Measurements from ENCODE around the gene UBE2G2. TPM values are rescaled to one million over a fixed set of nuclear protein-coding genes. Genes with fewer than 3 reads are reported as not detected.

UBE2G2 gene
- polyA plus RNA-seq, 1 experiment: 93.2 TPM

DNA sequence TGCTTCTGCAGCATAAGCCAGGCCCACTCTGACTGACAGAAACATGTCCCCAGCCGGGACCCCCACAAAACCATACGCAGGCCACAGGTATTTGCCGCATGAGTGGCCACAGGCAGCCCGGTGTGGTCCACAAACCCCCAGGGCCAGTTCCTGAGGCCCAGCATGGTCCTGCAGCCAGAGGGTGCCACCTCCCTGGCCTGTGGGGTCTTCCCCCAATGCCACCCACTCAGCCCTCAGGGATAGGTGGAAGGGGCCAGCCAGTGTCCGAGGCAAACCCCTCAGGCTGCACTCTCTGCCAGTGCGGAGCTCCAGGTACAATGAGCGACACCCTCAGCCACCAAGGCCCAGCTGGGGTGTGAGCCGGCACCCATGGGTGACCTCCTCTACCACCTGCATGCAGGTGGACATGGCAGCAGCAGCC lies 43.5 kb downstream of the UBE2G2 start:
- Histone ChIP-seq H3K4me3 (ENCODE audit: low read depth, low read length) (no peak overlapping the region), H3K36me3 (ENCODE audit: control insufficient read depth, insufficient read depth, low read length) (no peaks in the 10 kb centered on the region), H3K27me3 (ENCODE audit: control insufficient read depth, insufficient read depth, low read length) (peaks cover 1% of the 10 kb centered on the region)
- POLR2A ChIA-PET: no interaction called here
- no peak for DNase-seq (ENCODE audit: low read depth)
- CTCF ChIA-PET: no interaction called here
- TF ChIP-seq CTCF (IDR thresholded peaks at IDR 0.05; ENCODE audit: insufficient read depth, low read depth, low read length): no peak

DNA sequence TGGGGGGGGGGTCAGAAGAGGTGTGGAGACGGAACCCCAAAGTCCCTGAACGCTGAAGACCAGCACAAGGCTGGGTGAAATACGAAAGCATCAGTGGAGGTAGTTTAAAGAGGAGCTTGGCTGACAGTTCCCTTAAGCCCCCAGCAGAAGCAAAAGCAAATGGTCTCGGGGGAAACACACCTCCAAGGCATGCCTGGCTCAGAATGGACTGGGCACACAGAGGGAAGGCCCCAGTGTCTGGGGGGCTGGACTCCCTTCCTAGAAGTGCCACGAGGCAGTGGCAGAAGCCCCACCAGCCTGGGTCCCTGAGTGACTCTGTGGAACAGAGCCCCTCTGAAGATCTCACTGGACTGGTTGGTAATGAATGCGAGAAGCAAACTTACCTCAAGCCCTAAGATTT lies 43.9 kb downstream of the UBE2G2 start:
- Histone ChIP-seq H3K27me3 (ENCODE audit: control insufficient read depth, insufficient read depth, low read length) (peaks cover 1% of the 10 kb centered on the region), H3K4me3 (ENCODE audit: low read depth, low read length) (no peak overlapping the region), H3K36me3 (ENCODE audit: control insufficient read depth, insufficient read depth, low read length) (no peaks in the 10 kb centered on the region)
- no peak for TF ChIP-seq CTCF (IDR thresholded peaks at IDR 0.05; ENCODE audit: insufficient read depth, low read depth, low read length)
- DNase-seq (ENCODE audit: low read depth): no peak
- CTCF ChIA-PET: no interaction called here
- POLR2A ChIA-PET: no interaction called here

- H3K27me3 ChIP-seq (ENCODE audit: control insufficient read depth, insufficient read depth, low read length): peaks cover 1% of the 10 kb centered on the region
- POLR2A ChIA-PET: no interaction called here
These were observed 45.0 kb downstream of the UBE2G2 start for GRCh38 chr21:44756423-44757185.

DNA sequence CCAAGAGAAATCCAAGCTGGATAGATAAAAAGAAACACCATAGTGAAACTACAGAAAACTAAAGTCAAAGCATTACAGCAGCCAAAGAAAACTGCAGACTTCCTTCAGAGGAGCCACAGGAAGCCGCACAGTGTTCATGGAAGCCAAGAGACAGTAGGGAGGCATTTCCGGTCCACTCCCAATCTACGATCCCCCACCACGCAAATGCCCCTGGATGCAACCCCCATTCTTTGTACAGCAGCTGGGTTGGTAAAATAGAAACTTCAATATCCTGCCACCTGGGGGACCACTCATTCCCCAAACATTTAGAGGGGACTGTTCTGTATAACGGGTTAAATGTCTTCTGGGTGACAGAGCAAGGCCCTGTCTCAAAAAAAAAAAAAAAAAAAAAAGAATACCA lies 46.4 kb downstream of the UBE2G2 start:
- peak; percentile 41 for TF ChIP-seq CTCF (IDR thresholded peaks at IDR 0.05; ENCODE audit: insufficient read depth, low read depth, low read length)
- no peak for DNase-seq (ENCODE audit: low read depth)
- POLR2A ChIA-PET: no interaction called here

More at GRCh38 chr21:44756423-44757185, 45.0 kb downstream of the UBE2G2 start:
- no peak for DNase-seq (ENCODE audit: low read depth)
- CTCF ChIA-PET: interaction anchor here (1.7 to 3.1 kb wide), 2 partner anchors 35 to 37 kb away, joined by 4 to 19 read pairs; no protein-coding TSS in a partner anchor
- no peak overlapping the region for H3K4me3 ChIP-seq (ENCODE audit: low read depth, low read length)
- no peaks in the 10 kb centered on the region for H3K36me3 ChIP-seq (ENCODE audit: control insufficient read depth, insufficient read depth, low read length)
- no peak for TF ChIP-seq CTCF (IDR thresholded peaks at IDR 0.05; ENCODE audit: insufficient read depth, low read depth, low read length)

DNA sequence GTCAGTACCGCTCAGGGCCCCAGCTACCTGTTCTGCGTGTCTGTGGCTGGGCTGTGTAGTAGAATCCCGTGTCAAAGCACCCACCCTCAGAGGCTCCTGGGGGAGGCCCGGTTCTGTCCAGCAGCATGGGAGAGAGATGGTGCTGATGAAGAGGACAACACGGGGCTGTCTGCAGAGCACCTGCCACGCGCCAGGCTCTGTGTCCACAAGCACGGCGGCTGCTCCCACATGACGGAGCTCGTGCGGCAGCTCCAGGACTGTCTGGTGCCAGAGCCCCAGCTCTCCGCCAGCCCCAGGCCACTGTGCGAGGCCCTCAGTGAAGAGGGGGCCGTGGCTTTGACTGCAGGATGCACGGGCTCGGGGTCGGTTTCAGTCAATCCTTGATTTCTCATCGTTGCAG lies 48.3 kb downstream of the UBE2G2 start:
- ChIA-PET CTCF (interaction anchor here (1.3 to 1.9 kb wide), 3 partner anchors 40 to 242 kb away, joined by 4 to 8 read pairs (median 6); no protein-coding TSS in a partner anchor), POLR2A (no interaction called here)
- H3K4me3 ChIP-seq (ENCODE audit: low read depth, low read length): no peak overlapping the region
- TF ChIP-seq CTCF (IDR thresholded peaks at IDR 0.05; ENCODE audit: insufficient read depth, low read depth, low read length): no peak
- no peak for DNase-seq (ENCODE audit: low read depth)
- H3K36me3 ChIP-seq (ENCODE audit: control insufficient read depth, insufficient read depth, low read length): no peaks in the 10 kb centered on the region
- peaks cover 11% of the 10 kb centered on the region for H3K27me3 ChIP-seq (ENCODE audit: control insufficient read depth, insufficient read depth, low read length)

More for the DNA sequence above, 46.4 kb downstream of the UBE2G2 start:
- CTCF ChIA-PET: interaction anchor here (0.7 to 3.1 kb wide), 9 partner anchors 9 to 54 kb away, joined by 3 to 19 read pairs (median 4); partner anchors contain the start of gene UBE2G2
- Histone ChIP-seq H3K4me3 (ENCODE audit: low read depth, low read length) (no peak overlapping the region), H3K27me3 (ENCODE audit: control insufficient read depth, insufficient read depth, low read length) (peaks cover 1% of the 10 kb centered on the region), H3K36me3 (ENCODE audit: control insufficient read depth, insufficient read depth, low read length) (no peaks in the 10 kb centered on the region)

Measured in BJ (cell line).